GM21367 (cell line): ENCODE results near the gene ORC6.
"Not testable (repeated sequence)": the region's sequence is repeated elsewhere in the genome, so short reads cannot be mapped to it uniquely, and the experiment has no call there.

ENCODE experiments used
- ATAC-seq: cut with Tn5 transposase; IDR thresholded peaks from one replicate; pipeline ENCODE4 v1.9.1; 2021; ENCODE audit not compliant: unreplicated experiment

ORC6 gene, protein sequence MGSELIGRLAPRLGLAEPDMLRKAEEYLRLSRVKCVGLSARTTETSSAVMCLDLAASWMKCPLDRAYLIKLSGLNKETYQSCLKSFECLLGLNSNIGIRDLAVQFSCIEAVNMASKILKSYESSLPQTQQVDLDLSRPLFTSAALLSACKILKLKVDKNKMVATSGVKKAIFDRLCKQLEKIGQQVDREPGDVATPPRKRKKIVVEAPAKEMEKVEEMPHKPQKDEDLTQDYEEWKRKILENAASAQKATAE

DNA sequence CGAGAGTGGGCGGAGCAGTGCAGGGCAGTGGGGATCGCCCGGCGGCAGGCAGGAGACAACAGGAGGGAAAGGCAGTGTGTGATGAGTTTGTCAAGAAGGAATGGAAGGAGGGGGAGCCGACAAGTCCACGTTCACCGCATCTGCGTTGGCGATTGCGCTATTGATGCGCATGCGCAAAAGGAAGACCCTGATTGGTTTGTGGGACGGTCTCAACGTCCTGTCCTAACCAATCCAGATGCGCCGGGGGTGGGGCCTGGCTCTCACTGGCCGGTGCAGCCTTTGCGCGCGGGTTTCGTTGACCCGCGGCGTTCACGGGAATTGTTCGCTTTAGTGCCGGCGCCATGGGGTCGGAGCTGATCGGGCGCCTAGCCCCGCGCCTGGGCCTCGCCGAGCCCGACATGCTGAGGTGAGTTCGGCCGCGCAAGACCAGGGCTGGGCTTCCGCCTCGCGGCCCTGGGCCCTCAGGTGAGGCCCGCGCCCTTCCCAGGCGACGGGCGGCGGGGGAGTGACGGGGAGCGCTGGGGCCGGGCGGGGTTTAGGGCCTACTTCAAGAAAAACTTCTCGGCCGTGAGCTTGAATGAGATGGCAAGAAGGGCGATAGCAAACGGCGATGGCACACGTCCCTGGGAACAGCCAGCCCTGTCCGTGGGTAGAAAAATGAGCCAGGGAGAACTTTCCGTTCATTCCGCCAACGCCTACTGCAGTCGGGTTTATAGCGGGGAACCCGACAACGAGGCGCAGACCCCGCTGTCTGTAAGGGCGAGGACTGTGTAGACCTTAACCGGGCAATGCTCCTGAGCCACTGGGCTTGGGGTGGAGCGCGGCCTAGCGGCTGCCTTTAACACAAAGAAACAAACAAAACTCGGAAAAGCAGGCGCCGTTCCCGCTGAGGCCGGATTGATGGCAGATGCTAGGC is at the start of gene ORC6:
ORC6 (plus strand) TSS at position 295 of the 916 bp plus-strand sequence; CDS start at position 342, 47 bp downstream.
- peak; percentile 59 for ATAC-seq

DNA sequence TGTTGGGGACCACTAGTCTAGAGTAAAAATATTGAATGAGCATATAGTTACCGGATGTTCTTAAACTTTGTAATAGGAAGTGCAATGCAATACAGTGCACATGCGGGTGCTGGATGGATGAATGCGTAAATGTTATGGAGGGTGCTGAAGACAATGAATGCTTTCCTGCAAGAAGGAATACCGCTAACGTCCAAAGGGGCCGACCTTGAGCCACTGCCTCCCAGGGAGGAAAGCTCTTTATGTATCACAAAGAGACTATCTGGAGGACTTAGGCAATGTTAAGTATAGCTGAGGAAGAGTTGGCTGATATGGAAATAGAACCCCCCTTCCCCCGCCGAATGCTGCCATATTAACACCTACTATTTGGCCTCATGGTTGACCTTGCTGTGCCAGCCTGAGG is 40.8 kb upstream of the ORC6 start:
- ATAC-seq, result no peak

GRCh38 chr16:46649588-46650253 is 39.7 kb upstream of the ORC6 start:
- ATAC-seq, result no peak

- no peak for ATAC-seq
Measured at GRCh38 chr16:46650254-46650623, 39.2 kb upstream of the ORC6 start.

DNA sequence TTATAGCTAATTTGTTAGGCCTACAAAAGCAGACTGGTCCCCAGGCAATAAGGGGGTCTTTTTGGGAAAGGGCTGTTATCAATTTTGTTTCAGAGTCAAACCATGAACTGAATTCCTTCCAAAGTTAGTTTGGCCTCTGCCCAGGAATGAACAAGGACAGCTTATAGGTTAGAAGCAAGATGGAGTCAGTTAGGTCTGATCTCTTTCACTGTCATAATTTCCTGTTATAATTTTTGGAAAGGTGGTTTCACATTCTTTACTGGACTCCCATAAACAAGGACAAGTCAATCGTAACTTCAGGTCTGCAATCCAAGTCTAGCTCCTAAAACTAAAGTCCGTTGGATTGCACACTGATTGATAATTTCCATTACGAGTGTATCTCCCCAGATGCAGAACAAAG is 38.2 kb upstream of the ORC6 start:
- no peak for ATAC-seq

GRCh38 chr16:46658925-46659324 is 30.5 kb upstream of the ORC6 start:
- peak; percentile 97 for ATAC-seq

DNA sequence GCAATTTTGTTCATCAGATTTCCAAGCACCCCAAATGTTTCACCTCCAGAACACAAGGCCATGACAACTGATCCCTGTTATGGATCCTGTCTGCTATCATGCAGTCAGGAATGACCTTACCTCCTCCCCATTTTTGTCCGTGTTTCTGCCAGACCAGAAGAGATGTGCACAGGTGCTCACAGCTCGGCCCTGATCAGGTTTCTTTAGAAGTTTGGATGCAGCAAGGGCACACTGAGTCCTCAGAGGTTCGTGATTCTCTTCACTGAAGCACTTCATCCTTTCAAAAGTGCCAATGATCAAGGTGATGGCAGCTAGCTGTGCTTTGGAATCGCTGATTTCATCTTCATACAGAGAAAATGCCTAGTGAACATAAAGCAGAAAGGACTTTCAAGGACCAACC is 27.3 kb upstream of the ORC6 start:
- no peak for ATAC-seq

GRCh38 chr16:46673320-46674013 is 16.0 kb upstream of the ORC6 start:
- peak; percentile 75 for ATAC-seq

DNA sequence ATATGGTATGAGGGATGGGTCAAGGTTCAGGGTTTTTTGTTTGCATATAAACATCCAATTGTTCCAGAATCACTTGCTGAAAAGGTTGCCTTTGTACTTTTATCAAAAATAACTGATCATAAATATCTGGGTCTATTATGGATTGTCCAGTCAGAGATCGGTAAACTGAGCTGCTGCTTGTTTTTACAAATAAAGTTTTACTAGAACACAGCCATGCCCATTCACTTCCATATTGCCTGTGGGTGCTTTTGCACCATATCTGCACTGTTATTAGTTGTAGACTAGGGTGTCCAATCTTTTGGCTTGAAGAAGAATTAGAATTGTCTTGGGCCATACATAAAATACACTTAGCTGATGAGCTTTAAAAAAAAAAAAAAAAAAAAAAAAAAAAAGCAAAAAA is 11.5 kb upstream of the ORC6 start:
- not testable (repeated sequence) for ATAC-seq

GRCh38 chr16:46681867-46682266 is 7.6 kb upstream of the ORC6 start:
- not testable (repeated sequence) for ATAC-seq

DNA sequence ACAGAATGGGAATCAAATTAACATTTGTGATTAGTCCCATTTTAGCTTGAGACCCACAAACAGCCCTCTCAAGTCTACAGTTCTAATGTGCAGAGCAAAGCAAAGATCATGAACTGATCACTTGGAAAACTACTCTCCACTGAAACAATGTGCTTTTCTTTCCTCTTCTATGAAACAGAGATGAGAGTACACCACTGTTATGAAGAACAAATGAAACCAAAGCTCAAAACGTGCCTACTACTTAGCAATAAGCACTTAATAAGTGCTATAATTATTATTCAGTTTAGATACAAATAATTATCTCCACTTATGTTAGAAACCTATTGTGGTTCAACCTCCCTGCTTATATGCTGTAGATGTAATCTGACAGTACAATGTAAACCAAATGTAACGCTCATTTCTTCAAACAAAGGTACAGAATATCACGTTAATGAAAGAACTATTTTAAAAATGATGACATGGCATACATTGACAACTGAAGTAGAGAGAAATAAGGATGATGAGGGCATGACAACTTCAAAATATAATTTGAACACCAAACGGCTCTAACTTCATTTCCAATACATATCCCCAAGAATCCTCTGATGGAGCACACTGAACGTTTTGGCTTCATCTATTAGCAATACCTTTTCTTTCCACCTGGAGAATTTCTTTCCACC is 2.5 kb upstream of the ORC6 start:
- no peak for ATAC-seq

GRCh38 chr16:46687486-46687885 is 2.0 kb upstream of the ORC6 start:
- ATAC-seq, result no peak

- ATAC-seq, result no peak
Measured at GRCh38 chr16:46688101-46688653, 1.3 kb upstream of the ORC6 start.

DNA sequence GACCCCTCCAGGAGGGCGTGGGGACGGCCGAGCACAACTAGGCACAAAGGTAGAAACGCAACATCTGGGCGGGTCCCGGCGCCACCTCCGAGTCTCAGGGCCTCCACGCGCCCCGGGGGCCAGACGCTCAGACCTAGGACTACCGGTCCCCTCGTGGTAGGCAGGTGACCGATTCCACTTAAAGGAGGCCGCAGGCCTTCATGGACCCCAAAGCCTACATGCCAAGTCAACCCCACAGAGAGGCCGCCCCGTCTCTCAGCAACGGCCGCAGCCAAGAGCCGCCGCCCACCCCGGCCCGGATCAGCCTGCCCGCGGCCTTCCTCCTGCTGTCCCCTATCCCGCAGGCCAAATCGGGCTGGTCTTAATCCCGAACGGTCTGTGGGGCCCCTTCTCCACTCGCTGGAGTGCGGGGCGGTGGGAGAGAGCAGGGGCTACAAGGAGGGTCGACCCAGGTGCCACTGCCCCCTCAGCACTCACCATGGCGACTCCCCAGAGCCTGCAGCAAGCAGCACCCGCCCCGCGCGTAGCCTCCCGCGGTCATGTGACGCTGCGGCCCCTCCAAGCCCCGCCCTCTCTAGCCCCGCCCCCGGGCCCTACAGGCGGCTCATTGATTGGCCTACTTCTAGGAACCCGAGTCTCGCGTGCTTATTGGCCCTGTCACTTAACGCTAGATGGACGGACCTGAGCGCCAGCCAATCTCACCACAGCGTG is 650 bp upstream of the ORC6 start, which contains the start of gene VPS35:
VPS35 (minus strand) TSS at position 525 of the 711 bp plus-strand sequence; CDS start at position 480, 45 bp downstream.
- ATAC-seq, result peak; percentile 77

- no peak for ATAC-seq
Measured at GRCh38 chr16:46690281-46691178, 1.1 kb downstream of the ORC6 start.

- ATAC-seq, result no peak
Measured at GRCh38 chr16:46691726-46692125, 2.3 kb downstream of the ORC6 start.

- ATAC-seq, result no peak
Measured at GRCh38 chr16:46693598-46693997, 4.1 kb downstream of the ORC6 start.

- ATAC-seq, result no peak
Measured at GRCh38 chr16:46695937-46696336, 6.5 kb downstream of the ORC6 start.
